ENCODE results near the gene PRAC2. TPM values are rescaled to one million over a fixed set of nuclear protein-coding genes. Genes with fewer than 3 reads are reported as not detected.

Gene PRAC2
- total RNA-seq, 1 experiment from 2014 or later, result not detected

DNA sequence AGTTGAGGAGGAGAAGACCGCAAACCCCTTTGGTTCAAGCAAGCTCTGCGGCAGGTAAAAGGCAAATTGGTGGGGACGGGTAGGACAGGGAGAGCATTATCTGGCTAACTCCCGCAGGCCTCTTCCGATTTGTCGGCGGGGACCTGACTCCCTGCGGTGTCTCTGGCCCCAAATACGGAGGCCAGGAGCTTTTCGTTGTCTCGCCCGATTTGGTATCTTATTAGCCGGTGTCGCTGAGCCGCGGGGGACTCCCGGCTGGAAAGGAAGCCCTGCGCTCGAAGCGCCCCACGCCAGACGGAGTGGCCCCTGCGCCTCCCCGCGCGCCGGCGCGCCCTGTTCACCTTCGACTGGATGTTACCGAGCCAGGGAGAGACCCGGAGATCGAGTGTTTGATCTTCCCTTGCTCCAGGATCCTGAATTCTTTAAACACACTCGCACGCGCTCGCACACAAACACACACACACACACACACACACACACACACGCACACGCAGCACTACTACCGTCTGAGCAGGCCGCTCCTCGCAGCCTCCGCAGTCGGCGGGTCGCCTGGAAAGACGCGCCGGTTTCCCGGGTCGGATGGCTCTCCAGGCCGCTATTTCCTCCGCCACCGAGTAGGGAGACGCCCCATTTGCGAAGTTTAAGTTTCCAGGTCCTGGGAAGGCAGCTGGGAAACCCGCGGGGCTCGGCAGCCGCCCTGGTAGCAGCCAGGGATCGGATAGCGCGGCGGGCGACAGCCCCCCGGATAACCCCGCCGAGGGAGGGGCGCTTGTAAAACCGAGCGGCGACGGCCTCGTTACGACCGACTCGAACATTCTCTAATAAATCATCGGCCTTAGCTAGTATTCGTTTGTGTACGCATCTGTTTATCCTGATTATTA is 4.0 kb upstream of the PRAC2 start:
- no TSS peak for BruUV-seq (replicated peaks)
- POLR2A ChIA-PET, result interaction anchor here (0.7 to 1.1 kb wide), 3 partner anchors 9 to 98 kb away, joined by 3 to 4 read pairs (median 3); partner anchors contain the start of gene TTLL6
- H3K9me3 Mint-ChIP-seq (ENCODE audit: unreplicated experiment), result no peaks in the 10 kb centered on the region
- no peak overlapping the region for H3K4me3 Mint-ChIP-seq (ENCODE audit: unreplicated experiment)
- CTCF ChIA-PET, result interaction anchor here (0.6 to 2.4 kb wide), 7 partner anchors 21 to 578 kb away, joined by 3 to 10 read pairs (median 3); no protein-coding TSS in a partner anchor
- no peak overlapping the region for H3K27ac Mint-ChIP-seq (ENCODE audit: low read depth, unreplicated experiment)
- peaks cover 28% of the 10 kb centered on the region for H3K27me3 Mint-ChIP-seq (ENCODE audit: insufficient read depth, unreplicated experiment)
- DNase-seq (ENCODE audit: unreplicated experiment), result no peak
- intact Hi-C loops (cut with micrococcal nuclease), result no loop called here
- H3K36me3 Mint-ChIP-seq (ENCODE audit: insufficient read depth, unreplicated experiment), result no peaks in the 10 kb centered on the region
- H3K4me1 Mint-ChIP-seq (ENCODE audit: insufficient read depth, unreplicated experiment), result no peaks in the 10 kb centered on the region
- TF ChIP-seq, protein P1, sequence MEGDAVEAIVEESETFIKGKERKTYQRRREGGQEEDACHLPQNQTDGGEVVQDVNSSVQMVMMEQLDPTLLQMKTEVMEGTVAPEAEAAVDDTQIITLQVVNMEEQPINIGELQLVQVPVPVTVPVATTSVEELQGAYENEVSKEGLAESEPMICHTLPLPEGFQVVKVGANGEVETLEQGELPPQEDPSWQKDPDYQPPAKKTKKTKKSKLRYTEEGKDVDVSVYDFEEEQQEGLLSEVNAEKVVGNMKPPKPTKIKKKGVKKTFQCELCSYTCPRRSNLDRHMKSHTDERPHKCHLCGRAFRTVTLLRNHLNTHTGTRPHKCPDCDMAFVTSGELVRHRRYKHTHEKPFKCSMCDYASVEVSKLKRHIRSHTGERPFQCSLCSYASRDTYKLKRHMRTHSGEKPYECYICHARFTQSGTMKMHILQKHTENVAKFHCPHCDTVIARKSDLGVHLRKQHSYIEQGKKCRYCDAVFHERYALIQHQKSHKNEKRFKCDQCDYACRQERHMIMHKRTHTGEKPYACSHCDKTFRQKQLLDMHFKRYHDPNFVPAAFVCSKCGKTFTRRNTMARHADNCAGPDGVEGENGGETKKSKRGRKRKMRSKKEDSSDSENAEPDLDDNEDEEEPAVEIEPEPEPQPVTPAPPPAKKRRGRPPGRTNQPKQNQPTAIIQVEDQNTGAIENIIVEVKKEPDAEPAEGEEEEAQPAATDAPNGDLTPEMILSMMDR (IDR thresholded peaks at IDR 0.05; ENCODE audit: unreplicated experiment), result no peak

GRCh38 chr17:48719642-48720265 is 3.2 kb upstream of the PRAC2 start:
- intact Hi-C loops (cut with micrococcal nuclease), result no loop called here

DNA sequence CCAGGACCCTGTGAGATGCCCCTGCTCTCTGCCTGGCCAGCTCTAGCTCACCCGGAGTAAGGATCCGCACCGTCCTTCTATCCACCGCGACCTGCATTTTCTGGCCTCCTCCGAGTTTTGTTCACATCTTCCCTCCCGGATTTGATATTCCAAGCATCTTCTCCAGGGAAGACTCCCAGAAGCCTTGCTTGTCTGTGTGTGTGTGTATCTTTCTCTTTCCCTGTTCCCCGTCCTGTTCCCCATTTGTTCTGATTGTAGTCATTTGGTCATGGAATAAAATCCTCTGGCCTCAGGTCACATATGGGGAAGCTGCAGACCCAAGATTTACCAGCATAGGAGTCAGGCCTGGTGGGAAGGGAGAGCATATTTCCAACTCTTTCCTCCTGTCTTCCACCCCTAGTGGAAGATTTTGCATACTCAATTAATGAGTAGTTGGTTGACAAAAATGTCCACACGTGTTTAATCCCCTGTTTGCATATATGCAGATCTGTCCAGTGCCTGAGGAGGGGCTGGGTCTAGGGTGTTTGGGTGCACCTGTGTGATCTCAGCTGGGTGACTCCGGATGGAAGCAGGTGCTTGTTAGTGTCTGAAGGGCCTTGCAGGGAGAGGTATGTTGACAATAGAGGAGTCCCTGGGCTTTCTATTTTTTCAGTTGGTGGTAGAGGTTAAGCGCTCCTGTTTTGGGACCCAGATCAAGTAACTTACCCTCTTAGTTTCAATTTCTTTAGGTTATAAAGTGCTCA is 2.5 kb upstream of the PRAC2 start:
- TF ChIP-seq, protein P1 (IDR thresholded peaks at IDR 0.05; ENCODE audit: unreplicated experiment), result no peak
- H3K36me3 Mint-ChIP-seq (ENCODE audit: insufficient read depth, unreplicated experiment), result no peaks in the 10 kb centered on the region
- H3K27me3 Mint-ChIP-seq (ENCODE audit: insufficient read depth, unreplicated experiment), result peaks cover 35% of the 10 kb centered on the region
- BruUV-seq (replicated peaks), result no TSS peak
- ChIA-PET POLR2A (interaction anchor here (0.7 kb wide), 1 partner anchor 19 kb away, joined by 5 read pairs; no protein-coding TSS in a partner anchor), CTCF (interaction anchor here (0.6 to 2.4 kb wide), 5 partner anchors 70 to 666 kb away, joined by 3 to 9 read pairs (median 5); no protein-coding TSS in a partner anchor)
- no peak overlapping the region for H3K27ac Mint-ChIP-seq (ENCODE audit: low read depth, unreplicated experiment)
- H3K4me3 Mint-ChIP-seq (ENCODE audit: unreplicated experiment), result no peak overlapping the region
- DNase-seq (ENCODE audit: unreplicated experiment), result no peak
- H3K4me1 Mint-ChIP-seq (ENCODE audit: insufficient read depth, unreplicated experiment), result peaks cover 5% of the 10 kb centered on the region
- H3K9me3 Mint-ChIP-seq (ENCODE audit: unreplicated experiment), result no peaks in the 10 kb centered on the region
- intact Hi-C loops (cut with micrococcal nuclease), result no loop called here

More at GRCh38 chr17:48719642-48720265, 3.2 kb upstream of the PRAC2 start:
- ChIA-PET CTCF (interaction anchor here (0.6 to 2.4 kb wide), 6 partner anchors 61 to 578 kb away, joined by 3 to 9 read pairs (median 3); no protein-coding TSS in a partner anchor), POLR2A (interaction anchor here (0.7 to 1.1 kb wide), 2 partner anchors 10 to 97 kb away, joined by 3 to 4 read pairs; partner anchors contain the start of gene TTLL6)
- Mint-ChIP-seq H3K27me3 (ENCODE audit: insufficient read depth, unreplicated experiment) (peaks cover 28% of the 10 kb centered on the region), H3K27ac (ENCODE audit: low read depth, unreplicated experiment) (no peak overlapping the region), H3K4me1 (ENCODE audit: insufficient read depth, unreplicated experiment) (peaks cover 5% of the 10 kb centered on the region), H3K9me3 (ENCODE audit: unreplicated experiment) (no peaks in the 10 kb centered on the region), H3K36me3 (ENCODE audit: insufficient read depth, unreplicated experiment) (no peaks in the 10 kb centered on the region), H3K4me3 (ENCODE audit: unreplicated experiment) (no peak overlapping the region)
- DNase-seq (ENCODE audit: unreplicated experiment), result no peak
- TF ChIP-seq, protein P1 (IDR thresholded peaks at IDR 0.05; ENCODE audit: unreplicated experiment), result no peak
- no TSS peak for BruUV-seq (replicated peaks)
